Left ventricle myocardium inferior (tissue), 1 donor: ENCODE data around the gene OCA2. TPM values are rescaled to one million over a fixed set of nuclear protein-coding genes. Genes with fewer than 3 reads are reported as not detected.

Source experiments
- DNase-seq: peaks from one replicate; pipeline ENCODE4 v3.0.0-alpha.2; 2020
- H3K27ac ChIP-seq: fragments of 200-600 bp; replicated peaks from 2 replicates; pipeline ENCODE4 v1.8.0; 2021
- H3K27me3 ChIP-seq: fragments of 200-600 bp; 2 replicates; pipeline ENCODE4 v1.8.0; 2021; ENCODE audit warnings: low read depth
- H3K36me3 ChIP-seq: fragments of 200-600 bp; 2 replicates; pipeline ENCODE4 v1.8.0; 2021
- H3K4me1 ChIP-seq: fragments of 200-600 bp; 2 replicates; pipeline ENCODE4 v1.8.0; 2021
- H3K4me3 ChIP-seq: fragments of 200-600 bp; 2 replicates; pipeline ENCODE4 v1.8.0; 2021; ENCODE audit warnings: mild to moderate bottlenecking, moderate library complexity
- H3K9me3 ChIP-seq: fragments of 200-600 bp; replicated peaks from 2 replicates; pipeline ENCODE4 v1.8.0; 2021
- CTCF ChIP-seq: fragments of 200-600 bp; IDR thresholded peaks from 2 replicates; pipeline ENCODE4 v1.8.0; 2021; ENCODE audit warnings: antibody characterized with exemption, mild to moderate bottlenecking, borderline replicate concordance
- intact Hi-C: fragments of 100-400 bp; cut with micrococcal nuclease; formaldehyde crosslinking; loops from one replicate; pipeline ENCODE4 v1.11.0; 2022
- total RNA-seq: library from RNA; stranded (reverse); fragmentation: NEBNext Ultra II Directional; extraction: Animal tissue kit (Norgen Biotek cat#: 25700); gene quantifications from one replicate; pipeline ENCODE4 v1.2.1, GENCODE V29; 2021
- donor health status: DM: no; HTN: yes; CAD: no; lungs with severe emphysema.

OCA2 gene
- total RNA-seq, 1 donor from 2014 or later = not detected

GRCh38 chr15:27871078-27871901 lies 227.8 kb downstream of the OCA2 start:
- Histone ChIP-seq H3K27me3 (peaks cover 14% of the 10 kb centered on the region), H3K36me3 (no peaks in the 10 kb centered on the region), H3K9me3 (no peaks in the 10 kb centered on the region), H3K4me1 (no peaks in the 10 kb centered on the region), H3K4me3 (no peak overlapping the region), H3K27ac (no peak overlapping the region)
- intact Hi-C loops = no loop called here
- no peak for DNase-seq
- no peak for TF ChIP-seq CTCF

GRCh38 chr15:27870320-27870719 lies 228.8 kb downstream of the OCA2 start:
- Histone ChIP-seq H3K36me3 (no peaks in the 10 kb centered on the region), H3K9me3 (no peaks in the 10 kb centered on the region), H3K27me3 (peaks cover 14% of the 10 kb centered on the region), H3K4me3 (no peak overlapping the region), H3K27ac (no peak overlapping the region), H3K4me1 (no peaks in the 10 kb centered on the region)
- TF ChIP-seq CTCF = no peak
- DNase-seq = no peak
- intact Hi-C loops = no loop called here

- Histone ChIP-seq H3K4me3 (no peak overlapping the region), H3K27ac (no peak overlapping the region), H3K27me3 (peaks cover 14% of the 10 kb centered on the region), H3K36me3 (no peaks in the 10 kb centered on the region), H3K9me3 (no peaks in the 10 kb centered on the region), H3K4me1 (no peaks in the 10 kb centered on the region)
- DNase-seq = no peak
- no peak for TF ChIP-seq CTCF
- intact Hi-C loops = no loop called here
Observed at GRCh38 chr15:27869697-27870281, 229.3 kb downstream of the OCA2 start.

- Histone ChIP-seq H3K27ac (no peak overlapping the region), H3K9me3 (no peaks in the 10 kb centered on the region), H3K4me1 (no peaks in the 10 kb centered on the region), H3K4me3 (no peak overlapping the region), H3K36me3 (no peaks in the 10 kb centered on the region), H3K27me3 (peaks cover 14% of the 10 kb centered on the region)
- DNase-seq = no peak
- no peak for TF ChIP-seq CTCF
- intact Hi-C loops = no loop called here
Observed at GRCh38 chr15:27868828-27869404, 230.2 kb downstream of the OCA2 start.

- no peak for TF ChIP-seq CTCF
- Histone ChIP-seq H3K36me3 (no peaks in the 10 kb centered on the region), H3K9me3 (no peaks in the 10 kb centered on the region), H3K4me3 (no peak overlapping the region), H3K27me3 (peaks cover 22% of the 10 kb centered on the region), H3K27ac (no peak overlapping the region), H3K4me1 (no peaks in the 10 kb centered on the region)
- DNase-seq = no peak
- intact Hi-C loops = no loop called here
Observed at GRCh38 chr15:27867861-27868260, 231.3 kb downstream of the OCA2 start.
